DMS153 treated with DMSO at 0.1 percent for 48 hours (cell line): ENCODE data around the gene PANX2.
A peak's percentile ranks its signal among the peaks of the same experiment; 100 is the strongest.

Experiments
- DNase-seq: peaks from one replicate; lab custom pipeline; 2025; ENCODE audit not compliant: unreplicated experiment; lab: John Stamatoyannopoulos, UW

The PANX2 gene

DNA sequence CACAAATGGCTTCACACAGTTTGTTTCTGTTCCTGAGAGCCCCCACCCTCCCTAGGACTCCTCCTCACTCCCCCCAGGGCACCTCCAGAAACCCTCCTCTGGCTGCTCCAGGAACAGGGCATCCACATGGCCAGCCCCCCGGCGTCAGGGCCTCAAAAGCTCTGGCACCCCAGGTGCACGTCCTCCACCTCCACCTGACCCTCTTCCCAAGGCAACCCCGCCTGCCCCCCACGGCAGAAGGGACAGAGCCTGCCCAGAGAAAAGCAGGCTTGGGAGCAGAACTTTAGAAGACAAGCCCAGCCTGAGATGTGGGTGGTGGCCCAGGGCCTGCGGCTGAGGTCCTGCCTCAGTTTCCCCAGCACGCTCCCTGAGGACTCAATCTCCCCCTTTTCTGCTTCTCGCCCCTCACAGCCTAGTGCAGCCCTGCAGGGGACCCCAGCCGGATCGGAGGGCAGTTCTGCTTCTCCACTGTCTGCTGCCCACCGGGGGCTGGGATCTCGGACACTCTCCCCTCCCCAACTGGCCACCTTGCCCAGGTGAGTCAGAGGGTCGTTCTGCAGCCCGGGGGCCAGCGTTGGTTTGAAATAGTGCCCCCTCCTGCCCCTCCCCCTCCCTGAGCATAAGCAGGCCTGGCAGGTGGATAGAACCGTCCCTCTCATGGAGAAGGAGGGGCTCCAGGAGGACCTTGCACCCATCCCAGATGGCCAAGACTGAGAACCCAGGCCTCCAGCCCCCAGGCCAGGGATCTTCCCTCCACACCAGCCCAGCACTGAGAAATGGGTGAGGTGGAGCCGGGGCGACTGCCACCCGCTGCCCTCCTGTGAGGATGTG is 12.8 kb downstream of the PANX2 start:
- no peak for DNase-seq

DNA sequence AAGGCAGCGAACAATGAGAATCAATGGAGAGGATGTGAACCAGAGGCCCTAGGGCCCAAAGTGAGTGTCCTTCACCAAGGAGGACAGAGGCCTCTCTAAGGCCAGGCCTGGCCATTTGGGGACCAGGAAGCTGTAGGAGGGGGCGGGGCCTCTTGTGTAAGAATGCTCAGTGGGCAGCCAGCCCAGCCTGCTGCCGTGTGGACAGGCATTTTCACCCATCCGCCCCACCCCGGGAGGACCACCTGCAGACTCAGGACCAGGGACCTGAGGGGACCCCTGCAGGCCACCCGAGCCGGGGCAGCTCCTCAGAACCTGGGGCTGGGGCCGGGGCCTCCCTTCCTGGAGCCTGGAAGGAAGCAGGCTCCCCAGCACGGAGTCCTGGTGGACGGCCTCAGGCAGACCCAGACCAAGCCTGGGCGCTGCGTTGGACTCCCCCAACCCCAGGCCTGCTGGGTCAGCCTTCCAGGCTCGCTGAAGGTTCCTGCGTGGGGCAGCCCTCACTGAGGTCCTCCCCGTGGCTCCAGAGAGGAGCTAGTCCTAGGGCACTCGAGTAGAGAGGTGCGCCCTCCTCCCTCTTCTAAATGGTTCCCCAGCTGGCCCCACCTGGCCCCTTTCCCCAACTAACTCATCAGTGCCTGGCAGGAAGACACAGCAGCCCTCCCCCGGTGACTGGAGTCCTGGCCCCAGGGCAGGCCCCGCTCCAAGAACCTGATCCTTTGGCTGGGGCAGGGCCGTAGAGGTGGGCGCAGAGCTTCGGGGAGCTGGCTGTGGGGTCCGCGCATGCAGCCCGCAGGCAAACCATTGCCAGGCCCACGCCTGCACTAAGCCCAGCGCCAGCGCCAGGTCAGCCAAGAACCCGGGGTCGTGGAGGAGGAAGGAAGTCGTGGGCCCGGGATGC is 13.7 kb downstream of the PANX2 start:
- DNase-seq = no peak

DNA sequence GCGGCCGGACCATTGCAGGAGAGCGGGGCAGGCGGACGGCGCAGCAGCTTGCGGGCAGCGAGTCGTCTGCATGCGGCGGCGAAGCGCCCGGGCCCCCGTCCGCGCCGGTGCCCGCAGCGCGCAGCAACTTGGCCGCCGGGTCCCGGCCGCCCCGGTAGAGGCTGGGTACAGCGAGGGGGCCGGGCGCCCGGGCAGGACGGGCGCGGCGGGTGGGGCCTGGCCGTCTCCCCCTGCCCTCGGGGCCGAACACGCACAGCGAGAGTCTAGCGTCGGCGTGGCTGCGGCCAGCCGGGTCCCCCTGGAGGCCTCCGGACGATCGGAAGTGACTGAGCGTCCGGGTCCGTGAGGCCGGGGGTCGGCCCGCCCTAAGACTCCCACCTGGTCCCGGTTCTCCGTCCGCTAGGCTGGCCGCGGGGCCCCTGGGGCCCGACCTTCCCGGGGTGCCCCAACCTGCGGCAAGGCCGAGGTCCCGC is 14.4 kb downstream of the PANX2 start:
- DNase-seq = no peak

DNA sequence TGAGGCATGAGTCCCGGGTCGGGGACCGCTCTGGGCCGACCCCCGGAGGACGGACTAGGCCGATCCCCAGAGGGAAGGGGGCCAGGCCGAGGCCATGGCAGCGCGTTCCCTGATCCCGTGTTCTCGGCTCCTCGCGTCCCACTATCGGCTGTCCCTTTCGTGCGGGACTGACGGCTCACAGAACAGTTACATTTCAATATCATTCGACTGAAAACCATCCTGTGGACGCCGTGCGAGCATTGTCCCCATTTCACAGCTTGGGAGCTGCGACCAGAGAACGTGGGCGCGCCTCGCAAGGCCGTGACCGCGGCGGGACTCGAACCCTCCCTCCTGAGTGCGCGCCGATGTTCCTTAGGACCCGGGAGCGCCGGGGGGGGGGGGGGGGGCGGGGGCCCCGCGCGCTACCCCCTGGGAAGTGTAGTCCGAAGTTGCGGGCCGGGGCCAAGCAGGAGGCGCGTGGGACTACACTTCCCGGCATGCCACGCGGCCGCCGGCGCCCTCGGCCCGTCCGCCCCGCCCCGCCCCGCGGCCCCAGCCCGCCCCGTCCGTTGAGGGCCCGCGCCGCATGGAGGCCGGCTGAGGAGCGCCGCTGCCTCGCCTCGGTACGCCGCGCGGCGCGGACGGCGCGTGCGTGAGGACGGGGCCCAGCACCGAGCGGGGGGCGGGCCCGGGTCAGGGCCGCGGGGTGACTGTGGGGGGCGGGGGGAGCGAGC is 15.0 kb downstream of the PANX2 start, which contains the start of gene TRABD:
Gene TRABD (plus strand): TSS at position 539 of the 713 bp plus-strand sequence. CDS start 7,148 bp downstream, outside the sequence.
- peak; percentile 52 for DNase-seq

DNA sequence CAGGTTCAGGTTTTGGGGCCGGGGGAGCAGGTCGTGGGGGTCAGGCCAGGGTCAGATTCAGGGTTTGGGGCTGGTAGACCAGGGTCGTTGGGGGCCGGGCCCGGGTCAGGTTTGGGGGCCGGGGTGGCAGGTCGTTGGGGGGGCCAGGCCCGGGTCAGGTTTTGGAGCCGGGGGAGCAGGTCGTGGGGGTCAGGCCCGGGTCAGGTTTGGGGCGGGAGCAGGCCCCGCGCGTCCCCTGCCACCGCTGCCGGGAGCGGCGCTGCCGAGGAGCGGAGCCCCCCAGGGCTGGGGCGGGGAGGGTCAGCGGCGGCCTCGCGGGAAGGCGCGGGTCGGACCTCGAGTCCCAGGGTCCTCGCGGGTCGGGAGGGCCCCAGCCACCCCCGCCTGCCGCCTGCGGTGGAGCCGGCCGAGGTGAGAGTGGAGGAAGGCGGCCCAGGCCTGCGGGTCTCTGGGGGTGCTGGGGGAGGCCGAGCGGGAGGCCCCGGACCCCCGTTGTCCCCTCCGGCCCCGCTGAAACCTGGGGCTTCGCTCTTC is 15.7 kb downstream of the PANX2 start:
- DNase-seq = no peak

DNA sequence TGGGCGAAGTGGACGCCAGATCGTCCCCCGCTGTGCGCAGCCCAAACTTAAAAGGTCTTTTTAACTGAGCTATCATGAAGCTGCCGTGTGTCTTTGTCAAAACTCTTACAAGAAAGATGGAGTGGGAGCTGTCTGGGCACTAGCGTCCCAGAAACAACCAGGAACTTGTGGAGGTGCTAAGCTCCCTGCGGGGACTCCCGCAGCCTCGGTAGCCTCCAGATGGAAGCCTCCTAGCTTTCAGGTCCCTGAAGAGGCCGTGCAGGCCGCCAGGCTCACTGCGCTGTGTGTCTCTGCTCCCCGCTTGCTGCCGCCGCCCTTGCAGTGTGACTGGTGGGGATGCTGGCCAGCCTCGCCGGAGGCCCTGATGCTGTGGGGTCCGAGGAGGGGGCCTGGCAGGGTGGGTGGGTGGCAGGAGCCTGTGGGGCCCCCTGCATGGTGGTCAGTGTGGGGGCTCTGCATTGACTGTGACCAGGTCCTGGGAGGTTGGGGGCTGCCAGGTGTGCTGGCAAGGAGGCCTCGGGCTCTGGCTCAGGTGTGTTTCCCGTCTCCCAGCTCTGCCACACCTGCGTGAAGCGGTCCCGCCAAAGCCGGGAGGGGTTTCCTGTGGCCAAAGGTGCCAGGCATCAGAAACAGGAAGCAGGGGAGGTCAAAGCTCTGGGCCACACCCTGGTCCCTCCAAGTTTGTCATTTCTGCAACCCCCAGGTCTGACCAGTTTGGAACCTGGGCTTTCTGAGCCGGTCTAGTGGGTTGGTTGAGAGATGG is 16.4 kb downstream of the PANX2 start:
- DNase-seq = no peak

DNA sequence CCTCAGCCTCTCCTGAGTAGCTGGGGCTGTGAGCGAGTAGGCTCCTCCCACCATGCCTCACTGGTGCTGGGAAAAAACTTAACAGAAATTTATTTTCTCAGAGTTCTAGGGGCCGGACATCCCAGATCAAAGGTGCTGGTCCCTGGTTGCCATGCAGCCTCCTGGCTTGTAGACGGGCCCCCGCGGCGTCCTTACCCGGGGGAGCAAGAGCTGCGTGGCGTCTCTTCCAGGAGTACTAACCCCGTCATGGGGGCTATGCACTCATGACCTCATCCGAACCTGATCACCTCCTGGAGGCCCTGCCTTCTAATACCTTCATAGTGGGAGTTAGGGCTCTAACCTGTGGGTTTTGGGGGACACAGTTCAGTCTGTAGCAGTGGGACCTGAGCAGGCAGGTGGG is 17.8 kb downstream of the PANX2 start:
- no peak for DNase-seq

DNA sequence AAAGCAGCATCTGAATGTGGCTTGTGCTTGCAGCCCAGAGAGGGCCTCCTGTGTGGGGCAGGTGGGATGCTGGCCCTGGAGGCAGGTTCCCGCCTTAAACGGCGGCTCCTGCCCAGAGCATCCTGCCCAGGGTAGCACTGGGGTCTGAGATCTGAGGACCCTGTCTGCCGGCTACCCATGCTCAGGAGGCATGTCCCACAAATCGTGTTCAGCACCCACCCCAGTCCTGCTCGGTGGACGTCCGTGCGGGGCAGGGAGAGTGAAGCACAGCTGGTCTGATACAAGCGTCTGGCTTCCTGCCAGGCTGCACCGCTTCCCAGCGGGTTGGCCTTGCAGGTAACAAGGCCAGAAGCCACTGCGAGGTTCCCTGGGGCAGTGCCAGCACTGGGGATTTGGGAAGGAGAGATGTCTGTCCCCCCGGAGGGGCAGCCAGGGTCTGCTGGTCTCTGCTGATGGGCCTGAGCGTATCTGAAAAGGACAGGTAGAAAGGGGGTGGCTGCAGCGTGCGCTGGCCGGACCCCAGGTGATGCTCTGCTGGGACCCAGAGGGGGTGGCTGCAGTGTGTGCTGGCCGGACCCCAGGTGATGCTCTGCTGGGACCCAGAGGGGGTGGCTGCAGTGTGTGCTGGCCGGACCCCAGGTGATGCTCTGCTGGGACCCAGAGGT is 18.8 kb downstream of the PANX2 start:
- no peak for DNase-seq

DNA sequence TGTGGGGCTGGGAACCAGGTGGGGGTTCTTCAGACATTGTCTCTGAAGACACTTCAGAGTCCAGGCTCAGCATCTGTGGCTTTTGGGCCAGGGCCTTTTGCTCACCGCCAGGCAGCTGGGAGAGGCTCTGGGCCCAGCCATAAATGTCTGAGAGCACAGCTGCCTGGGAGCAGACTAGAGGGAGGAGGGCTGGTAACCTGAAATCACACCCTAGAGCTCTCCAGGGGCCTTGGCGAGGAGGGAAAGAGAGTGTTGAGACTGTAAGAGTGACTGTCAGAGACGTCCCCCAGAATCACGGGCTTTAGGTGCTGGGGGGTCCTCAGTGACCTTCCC is 19.3 kb downstream of the PANX2 start:
- no peak for DNase-seq

DNA sequence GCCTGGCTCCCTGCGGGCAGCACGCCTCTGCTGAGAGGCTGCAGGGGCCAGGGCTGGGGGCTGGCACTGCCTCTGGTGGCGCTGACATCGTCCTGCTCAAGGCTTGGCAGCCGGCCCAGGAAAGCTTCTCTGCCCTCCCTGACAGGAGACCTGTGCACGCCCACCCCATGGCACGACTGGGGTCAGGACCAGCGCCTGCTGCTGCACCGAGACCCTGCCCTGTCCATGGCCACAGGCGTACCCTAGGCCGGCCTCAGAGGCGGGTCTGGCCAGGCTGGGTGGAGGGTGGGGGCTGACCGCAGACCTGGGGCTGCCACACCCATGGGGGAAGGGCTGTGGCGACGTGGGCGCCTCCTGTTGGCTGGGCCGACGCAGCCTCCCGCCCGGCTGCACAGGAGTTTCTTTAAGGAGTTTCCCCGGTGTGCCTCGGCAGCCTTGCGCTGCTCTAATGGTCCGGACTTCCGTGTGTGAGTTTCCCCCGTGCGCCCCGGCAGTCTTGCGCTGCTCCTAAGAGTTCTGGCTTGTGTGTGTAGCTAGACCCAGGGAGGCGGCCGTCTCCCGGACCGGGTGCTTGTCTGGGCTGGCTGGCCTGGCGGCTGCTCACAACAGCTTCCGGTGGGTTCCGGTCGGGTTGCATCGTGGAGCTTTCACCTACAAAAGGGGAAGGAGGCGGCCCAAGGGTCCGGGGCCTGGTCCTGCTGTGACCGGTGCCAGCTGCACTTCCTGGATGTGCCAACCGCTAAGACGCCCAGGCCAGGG is 19.8 kb downstream of the PANX2 start:
- DNase-seq = peak; percentile 45

DNA sequence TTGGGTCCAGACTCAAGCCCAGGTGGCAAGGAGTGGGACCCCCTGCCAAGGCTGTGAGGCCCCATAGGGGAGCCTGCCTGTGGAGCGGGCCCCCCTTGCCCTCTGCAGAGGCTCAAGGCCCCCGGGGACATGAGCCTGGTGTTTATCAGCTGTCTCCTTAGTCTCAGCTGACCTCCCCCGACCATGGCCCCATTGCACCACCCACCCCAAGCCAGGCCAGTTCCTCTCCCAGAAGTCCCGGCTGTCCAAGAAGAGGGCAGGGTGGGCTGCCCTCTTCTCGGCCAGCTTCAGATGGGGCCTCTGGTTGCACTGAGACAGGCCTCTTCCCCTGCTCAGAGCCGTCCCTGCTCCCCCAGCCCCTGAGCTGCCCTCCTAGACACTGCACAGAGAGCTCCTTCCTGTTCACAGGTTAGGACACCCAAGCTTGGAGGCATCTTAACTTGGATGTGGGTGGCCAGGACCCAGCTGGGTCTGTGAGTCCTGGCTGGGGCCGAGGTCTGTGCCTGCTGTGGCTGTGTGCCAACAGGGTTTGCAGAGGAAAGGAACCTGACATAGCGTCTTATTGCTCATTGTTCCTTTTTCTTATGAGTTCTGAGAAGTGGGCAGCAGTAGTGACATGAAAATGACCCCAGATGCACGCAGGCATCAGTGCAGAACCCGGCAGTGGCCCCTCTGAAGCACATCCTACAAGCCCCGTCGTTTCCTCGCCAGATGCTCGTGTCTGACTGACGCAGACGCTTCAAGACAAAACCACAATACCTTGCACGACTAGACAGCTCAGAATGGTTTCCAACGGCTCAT is 20.6 kb downstream of the PANX2 start:
- no peak for DNase-seq

DNA sequence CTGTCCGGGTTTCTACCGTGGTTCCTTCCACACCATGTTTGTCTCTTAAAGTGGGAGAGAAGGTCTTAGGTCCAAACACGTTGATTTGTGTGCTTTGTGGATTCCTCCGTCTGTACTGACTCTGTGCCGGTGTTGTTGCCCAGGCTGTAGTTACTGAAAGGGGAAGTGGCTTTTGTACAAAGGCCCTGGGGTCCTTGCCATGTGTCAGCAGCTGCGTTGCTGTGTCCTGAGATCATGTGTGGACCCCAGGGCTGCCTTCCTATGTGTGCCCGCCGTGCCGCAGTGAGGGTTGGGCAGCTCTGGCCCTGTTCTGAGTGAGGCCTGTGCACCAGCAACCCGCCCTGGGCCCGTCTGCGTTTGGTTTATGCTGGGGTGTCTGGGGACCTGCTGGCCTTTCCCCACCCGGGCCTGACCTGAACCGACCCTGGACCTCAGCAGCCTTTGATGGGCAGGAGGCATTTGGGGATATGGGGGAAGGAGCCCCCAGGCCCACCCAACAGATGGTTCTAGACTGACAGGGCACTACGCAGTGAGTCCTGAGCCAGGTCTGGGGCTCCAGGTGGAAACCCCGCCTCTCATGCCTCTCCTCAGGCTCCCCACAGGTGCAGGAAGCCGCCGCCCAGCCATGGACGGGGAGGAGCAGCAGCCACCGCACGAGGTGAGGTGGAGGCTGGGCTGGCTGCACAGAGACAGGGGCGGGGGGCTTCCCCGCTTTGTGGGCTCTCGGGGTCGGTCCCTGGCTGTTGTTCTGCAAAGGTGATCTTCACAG is 22.1 kb downstream of the PANX2 start:
- no peak for DNase-seq

DNA sequence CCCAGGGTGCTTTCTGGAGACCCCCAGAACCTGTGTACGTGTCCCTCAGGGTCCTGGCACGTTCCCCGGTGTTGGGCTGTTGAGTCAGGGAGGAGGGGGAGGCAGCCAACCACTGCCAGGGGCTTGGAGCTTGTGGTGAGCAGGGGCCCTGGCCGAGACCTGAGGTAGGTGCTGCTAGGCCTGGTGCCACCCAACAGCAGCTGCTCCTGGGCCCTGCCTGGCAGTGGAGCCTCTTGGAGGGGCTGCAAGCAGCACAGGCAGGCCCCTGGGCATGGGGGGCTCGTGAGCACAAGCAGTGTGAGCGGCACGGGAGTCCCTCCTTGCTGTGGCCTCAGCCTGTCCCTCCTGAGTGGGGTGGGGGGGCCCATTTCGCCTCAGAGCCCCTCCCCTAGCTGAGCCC is 23.1 kb downstream of the PANX2 start:
- no peak for DNase-seq

DNA sequence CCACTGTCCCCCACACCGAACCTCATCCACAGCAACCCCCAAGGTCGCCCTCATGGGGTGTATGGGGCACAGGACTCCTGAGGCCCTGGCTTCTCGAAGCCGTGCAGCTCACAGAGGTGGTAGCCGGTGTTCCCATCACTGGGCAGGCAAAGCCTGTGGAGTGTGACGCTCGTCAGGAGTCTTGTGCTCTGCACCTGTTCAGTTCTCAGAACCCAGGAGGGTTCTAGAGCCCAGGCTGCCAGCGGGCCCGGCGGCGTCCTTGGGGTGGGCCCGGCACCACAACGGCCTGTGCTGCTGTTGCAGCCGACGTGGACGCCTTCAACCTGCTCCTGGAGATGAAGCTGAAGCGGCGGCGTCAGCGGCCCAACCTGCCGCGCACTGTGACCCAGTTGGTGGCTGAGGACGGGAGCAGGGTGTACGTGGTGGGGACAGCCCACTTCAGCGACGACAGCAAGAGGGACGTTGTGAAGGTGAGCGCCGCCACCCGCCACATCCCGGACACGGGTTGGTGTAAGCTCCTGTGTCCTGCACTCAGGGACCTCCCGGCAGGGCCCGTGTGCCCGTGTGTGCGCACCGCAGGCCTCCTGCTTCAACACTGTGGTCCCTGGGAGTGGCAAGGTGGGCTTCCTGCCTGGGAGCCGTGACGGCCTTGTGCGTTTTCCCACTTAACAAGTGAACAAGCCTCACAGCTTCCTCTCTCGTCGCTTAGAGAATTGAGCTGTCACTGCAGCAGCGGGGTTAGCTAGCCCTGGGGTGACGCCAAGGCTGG is 23.7 kb downstream of the PANX2 start:
- no peak for DNase-seq

DNA sequence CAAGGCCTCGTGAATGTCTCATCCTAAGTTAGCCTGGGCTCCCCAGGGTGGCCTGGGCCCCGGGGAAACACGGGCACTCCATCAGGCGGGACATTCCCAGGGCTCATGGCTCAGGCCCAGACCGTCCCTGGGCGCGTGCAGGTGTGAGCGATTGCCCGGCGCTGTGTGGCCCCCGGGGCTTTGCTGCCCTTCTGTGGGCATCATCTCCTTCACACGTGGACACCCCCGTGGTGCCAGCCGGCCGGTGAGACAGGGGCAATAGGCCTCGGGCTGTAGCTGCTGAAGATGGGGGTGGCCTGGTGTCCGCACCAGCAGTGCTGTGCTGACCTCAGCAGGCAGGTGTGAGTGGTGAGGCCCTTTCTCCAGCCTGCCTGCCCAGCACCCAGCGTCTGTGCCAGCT is 25.7 kb downstream of the PANX2 start:
- DNase-seq = no peak

DNA sequence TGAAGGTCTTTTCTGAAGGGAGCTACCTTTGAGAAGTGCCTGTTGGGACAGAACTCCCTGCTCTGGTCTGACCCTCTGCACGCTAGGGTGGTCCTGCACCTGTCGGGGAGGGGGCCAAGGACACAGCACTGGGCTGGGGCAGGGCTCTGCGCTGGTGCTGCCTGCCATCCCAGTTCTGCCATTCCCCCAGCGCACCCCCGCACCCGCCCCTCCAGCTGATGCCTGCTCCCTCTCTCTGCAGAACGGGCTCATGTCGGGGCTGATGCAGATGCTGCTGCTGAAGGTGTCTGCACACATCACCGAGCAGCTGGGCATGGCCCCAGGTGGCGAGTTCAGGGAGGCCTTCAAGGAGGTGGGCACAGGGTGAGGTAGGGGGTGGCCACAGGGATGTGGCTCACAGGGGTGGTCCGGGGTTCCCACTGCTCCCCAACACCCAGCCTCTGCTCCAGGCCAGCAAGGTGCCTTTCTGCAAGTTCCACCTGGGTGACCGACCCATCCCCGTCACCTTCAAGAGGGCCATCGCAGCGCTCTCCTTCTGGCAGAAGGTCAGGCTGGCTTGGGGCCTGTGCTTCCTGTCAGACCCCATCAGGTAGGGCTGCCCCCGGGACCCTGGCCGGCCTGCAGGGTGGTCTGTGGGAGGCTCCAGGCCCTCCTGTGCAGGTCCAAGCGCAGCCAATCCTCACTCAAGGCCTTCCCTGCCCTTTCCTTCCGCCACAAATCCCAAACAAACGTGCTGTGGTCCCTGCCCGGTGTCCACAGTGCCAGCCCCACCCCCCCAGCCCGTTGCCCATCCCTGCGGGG is 26.7 kb downstream of the PANX2 start:
- DNase-seq = no peak
